Smooth muscle cell (in vitro differentiated cells): Measurements from ENCODE around the gene RUNX1. TPM values are rescaled to one million over a fixed set of nuclear protein-coding genes. Genes with fewer than 3 reads are reported as not detected.

ENCODE experiments used
- DNase-seq: peaks from one replicate; lab custom pipeline; 2025; ENCODE audit not compliant: unreplicated experiment; lab: John Stamatoyannopoulos, UW
- H2AFZ ChIP-seq: fragments of 200-600 bp; sonication (generic); 2 replicates; pipeline ENCODE4 v1.6.0; 2016; ENCODE audit warnings: antibody characterized with exemption, low read depth, mild to moderate bottlenecking
- H3F3A ChIP-seq: fragments of 200-600 bp; sonication (generic); 2 replicates; pipeline ENCODE4 v1.6.0; 2017; ENCODE audit warnings: antibody characterized with exemption, low read depth
- H3K27ac ChIP-seq: fragments of 200-600 bp; sonication (generic); 2 replicates; pipeline ENCODE4 v1.5.1; 2016; ENCODE audit warnings: low read depth, mild to moderate bottlenecking
- H3K27me3 ChIP-seq: fragments of 200-600 bp; sonication (generic); 2 replicates; pipeline ENCODE4 v1.6.1; 2016; ENCODE audit warnings: low read depth, mild to moderate bottlenecking
- H3K36me3 ChIP-seq: fragments of 200-600 bp; sonication (generic); 2 replicates; pipeline ENCODE4 v1.5.1; 2016; ENCODE audit warnings: low read depth
- H3K4me1 ChIP-seq: fragments of 200-600 bp; sonication (generic); 2 replicates; pipeline ENCODE4 v1.5.1; 2016; ENCODE audit warnings: low read depth
- H3K4me2 ChIP-seq: fragments of 200-600 bp; sonication (generic); 2 replicates; pipeline ENCODE4 v1.6.0; 2016; ENCODE audit warnings: mild to moderate bottlenecking
- H3K4me3 ChIP-seq: fragments of 200-600 bp; sonication (generic); 2 replicates; pipeline ENCODE4 v1.5.1; 2016; ENCODE audit warnings: mild to moderate bottlenecking
- H3K79me2 ChIP-seq: fragments of 200-600 bp; sonication (generic); 2 replicates; pipeline ENCODE4 v1.6.0; 2016; ENCODE audit warnings: low read depth, mild to moderate bottlenecking
- H3K9ac ChIP-seq: fragments of 200-600 bp; sonication (generic); 2 replicates; pipeline ENCODE4 v1.6.0; 2016; ENCODE audit warnings: low read depth
- H3K9me3 ChIP-seq: fragments of 200-600 bp; sonication (generic); replicated peaks from 2 replicates; pipeline ENCODE4 v1.5.1; 2016; ENCODE audit warnings: low read depth
- H4K20me1 ChIP-seq: fragments of 200-600 bp; sonication (generic); 2 replicates; pipeline ENCODE4 v1.6.0; 2016; ENCODE audit warnings: low read depth
- CTCF ChIP-seq: fragments of 200-600 bp; sonication (generic); IDR thresholded peaks from 2 replicates; pipeline ENCODE4 v1.5.1; 2017; ENCODE audit warnings: borderline replicate concordance, mild to moderate bottlenecking, antibody characterized with exemption; ENCODE audit not compliant: insufficient read depth, poor library complexity, severe bottlenecking
- WGBS: methylation state at CpG from one replicate; pipeline ENCODE4 v1.1.7; 2016; ENCODE audit warnings: low lambda C conversion rate; 5-methylcytosine and 5-hydroxymethylcytosine counted together
- polyA plus RNA-seq: library from polyadenylated mRNA; unstranded; fragments of >200 nt; fragmentation: Nextera tagmentation; extraction: Ambion mirVana; gene quantifications from 2 replicates; pipeline ENCODE4 v1.2.1, GENCODE V29; 2016
- total RNA-seq: library from RNA; depleted of rRNA; stranded (reverse); fragments of >200 nt; gene quantifications from 2 replicates; pipeline ENCODE4 v1.2.3, GENCODE V29; 2014

RUNX1 gene
- total and polyA plus RNA-seq, 2 experiments from 2014 or later: 33.4 to 97.6 TPM

GRCh38 chr21:35023396-35024070 is 25.6 kb downstream of the RUNX1 start:
- H3K79me2 ChIP-seq: no peaks in the 10 kb centered on the region
- WGBS: 86% methylated on average over 3 of the region's 3 CpGs

GRCh38 chr21:35021546-35021945 is 27.6 kb downstream of the RUNX1 start:
- DNase-seq: no peak
- Histone ChIP-seq H3K4me3 (no peak overlapping the region), H3K9me3 (no peaks in the 10 kb centered on the region), H3K27ac (no peak overlapping the region), H3K27me3 (no peaks in the 10 kb centered on the region), H3K79me2 (no peaks in the 10 kb centered on the region), H2AFZ (no peak overlapping the region), H3K4me2 (no peak overlapping the region), H4K20me1 (peaks cover 89% of the 10 kb centered on the region), H3K36me3 (no peaks in the 10 kb centered on the region), H3K9ac (no peak overlapping the region), H3K4me1 (peaks cover 3% of the 10 kb centered on the region), H3F3A (no peaks in the 10 kb centered on the region)
- TF ChIP-seq CTCF: no peak
- 98% methylated on average over 3 of the region's 3 CpGs for WGBS

More at GRCh38 chr21:35023396-35024070, 25.6 kb downstream of the RUNX1 start:
- no peak for TF ChIP-seq CTCF
- Histone ChIP-seq H3K4me2 (no peak overlapping the region), H2AFZ (no peak overlapping the region), H3K9me3 (no peaks in the 10 kb centered on the region), H4K20me1 (peaks cover 90% of the 10 kb centered on the region), H3F3A (peaks cover 13% of the 10 kb centered on the region), H3K4me1 (peaks cover 4% of the 10 kb centered on the region), H3K27ac (no peak overlapping the region), H3K27me3 (no peaks in the 10 kb centered on the region), H3K36me3 (no peaks in the 10 kb centered on the region), H3K9ac (no peak overlapping the region), H3K4me3 (no peak overlapping the region)
- no peak for DNase-seq

GRCh38 chr21:35020902-35021301 is 28.2 kb downstream of the RUNX1 start:
- Histone ChIP-seq H3K4me3 (no peak overlapping the region), H2AFZ (no peak overlapping the region), H3K4me1 (no peaks in the 10 kb centered on the region)

More at GRCh38 chr21:35020902-35021301, 28.2 kb downstream of the RUNX1 start:
- Histone ChIP-seq H3F3A (no peaks in the 10 kb centered on the region), H3K27ac (no peak overlapping the region), H3K9me3 (no peaks in the 10 kb centered on the region), H3K27me3 (no peaks in the 10 kb centered on the region), H3K79me2 (no peaks in the 10 kb centered on the region), H4K20me1 (peaks cover 89% of the 10 kb centered on the region), H3K4me2 (no peak overlapping the region), H3K9ac (no peak overlapping the region), H3K36me3 (no peaks in the 10 kb centered on the region)
- TF ChIP-seq CTCF: no peak
- no peak for DNase-seq
- WGBS: 96% methylated on average over 1 of the region's 1 CpG
